GM12878 (cell line): Measurements from ENCODE around the gene RNU6-9. TPM values are rescaled to one million over a fixed set of nuclear protein-coding genes. Genes with fewer than 3 reads are reported as not detected.
A peak's percentile ranks its signal among the peaks of the same experiment; 100 is the strongest.

Experiments used
- ATAC-seq: fragments of 200-7000 bp; cut with Tn5 transposase; 3 replicates; pipeline ENCODE4 v1.9.1; 2020; ENCODE audit warnings: mild to moderate bottlenecking, moderate library complexity
- BruUV-seq: library from RNA; stranded (reverse); fragments of 400-500 nt; replicated peaks from 2 replicates; lab custom pipeline; 2021; lab: Mats Ljungman, UMichigan
- CTCF ChIA-PET: fragments of 300-600 bp; sonication (Branson Sonifier 250); formaldehyde crosslinking; extraction: SDS; loops from one replicate; lab custom pipeline; 2021; ENCODE audit warnings: inconsistent platforms; lab: Yijun Ruan, JAX
- POLR2A ChIA-PET: fragments of 350-600 bp; formaldehyde crosslinking; extraction: SDS; loops from one replicate; lab custom pipeline; 2021; ENCODE audit warnings: inconsistent platforms; lab: Charles Lee
- RAD21 ChIA-PET: fragments of 300-600 bp; sonication (Branson Sonifier 250); formaldehyde crosslinking; loops from one replicate; lab custom pipeline; 2023; ENCODE audit warnings: antibody characterized with exemption; ENCODE audit not compliant: unreplicated experiment; lab: Charles Lee
- SMC1A ChIA-PET: fragments of 300-600 bp; sonication (Branson Sonifier 250); formaldehyde crosslinking; loops from one replicate; lab custom pipeline; 2023; ENCODE audit not compliant: unreplicated experiment, uncharacterized antibody; lab: Charles Lee
- DNase-seq: peaks from one replicate; pipeline ENCODE4 v3.0.0-alpha.2; 2011; ENCODE audit warnings: low read depth, low spot score
- FAIRE-seq: peaks from 3 replicates; lab custom pipeline; 2011; peaks lifted over from hg19 to GRCh38; lab: Jason Lieb, UNC
- H2AFZ ChIP-seq: 2 replicates; pipeline ENCODE4 v1.6.0; 2011; ENCODE audit warnings: low read depth, low read length, control low read depth; ENCODE audit not compliant: control insufficient read depth
- H3K27ac ChIP-seq: 2 replicates; pipeline ENCODE4 v1.5.1; 2011; ENCODE audit warnings: control low read depth; ENCODE audit not compliant: control insufficient read depth, insufficient read depth
- H3K27me3 ChIP-seq, 2 experiments: replicated peaks in 1 of 2; 2 replicates each; pipeline versions ENCODE4 v1.6.0 to v1.6.1; 2011; ENCODE audit warnings: low read length in 1 of 2; ENCODE audit not compliant: control insufficient read depth in 2 of 2, insufficient read depth in 2 of 2
- H3K36me3 ChIP-seq, 2 experiments: 2 replicates each; pipeline ENCODE4 v1.5.1; 2011; ENCODE audit warnings: low read length in 1 of 2; ENCODE audit not compliant: control insufficient read depth in 2 of 2, insufficient read depth in 2 of 2
- H3K4me1 ChIP-seq: 2 replicates; pipeline ENCODE4 v1.6.1; 2011; ENCODE audit warnings: mild to moderate bottlenecking, low read length, moderate library complexity, mixed read lengths; ENCODE audit not compliant: control insufficient read depth, insufficient read depth
- H3K4me2 ChIP-seq: 2 replicates; pipeline ENCODE4 v1.6.0; 2011; ENCODE audit warnings: control low read depth; ENCODE audit not compliant: control insufficient read depth, insufficient read depth
- H3K4me3 ChIP-seq: fragments of 200-600 bp; sonication (generic); 2 replicates; pipeline ENCODE4 v1.5.1; 2016
- H3K79me2 ChIP-seq: 2 replicates; pipeline ENCODE4 v1.6.0; 2011; ENCODE audit warnings: low read length; ENCODE audit not compliant: control insufficient read depth, insufficient read depth
- H3K9ac ChIP-seq: 2 replicates; pipeline ENCODE4 v1.8.0; 2011; ENCODE audit warnings: low read length, control low read depth, mixed read lengths; ENCODE audit not compliant: control insufficient read depth, insufficient read depth
- H3K9me3 ChIP-seq: replicated peaks from 3 replicates; pipeline ENCODE4 v1.5.1; 2011; ENCODE audit warnings: mild to moderate bottlenecking, low read length; ENCODE audit not compliant: control insufficient read depth, insufficient read depth
- H4K20me1 ChIP-seq: 2 replicates; pipeline ENCODE4 v1.6.0; 2011; ENCODE audit not compliant: control insufficient read depth, insufficient read depth
- BACH1 ChIP-seq: fragments of 450-650 bp; IDR thresholded peaks from 2 replicates; pipeline ENCODE4 v1.6.1; 2017; ENCODE audit warnings: mild to moderate bottlenecking, borderline replicate concordance
- BRCA1 ChIP-seq: IDR thresholded peaks from 2 replicates; pipeline ENCODE4 v1.6.1; 2011; ENCODE audit warnings: low read depth, low read length, improper control_type of control experiment
- IRF5 ChIP-seq: fragments of 450-650 bp; IDR thresholded peaks from 2 replicates; pipeline ENCODE4 v1.6.1; 2017; ENCODE audit warnings: borderline replicate concordance
- NFYA ChIP-seq: IDR thresholded peaks from 2 replicates; pipeline ENCODE4 v1.6.1; 2011; ENCODE audit warnings: low read depth, mild to moderate bottlenecking, low read length, improper control_type of control experiment, borderline replicate concordance
- POLR2A ChIP-seq: IDR thresholded peaks from 2 replicates; pipeline ENCODE4 v1.6.1; 2011; ENCODE audit warnings: low read depth, mild to moderate bottlenecking, low read length
- TCF12 ChIP-seq: IDR thresholded peaks from 2 replicates; pipeline ENCODE4 v1.6.1; 2011; ENCODE audit warnings: low read depth, mild to moderate bottlenecking, low read length
- WGBS: methylation state at CpG from one replicate; pipeline ENCODE4 v1.1.6; 2016; ENCODE audit warnings: low lambda C conversion rate; ENCODE audit not compliant: insufficient replicate concordance, insufficient coverage; ENCODE audit errors: missing lambda C conversion rate; 5-methylcytosine and 5-hydroxymethylcytosine counted together
- in situ Hi-C: fragments of 300-500 bp; cut with MboI; formaldehyde crosslinking; loops from 9 replicates; pipeline ENCODE4 v1.14.3; 2018; ENCODE audit warnings: mixed read lengths
- intact Hi-C: fragments of 100-400 bp; cut with micrococcal nuclease; formaldehyde crosslinking; loops from one replicate; pipeline ENCODE4 v1.14.2; 2022; ENCODE audit not compliant: unreplicated experiment
- polyA plus RNA-seq, 11 experiments: library from polyadenylated mRNA; depleted of rRNA in 4 of 11; unstranded in 6 of 11; stranded (reverse) in 5 of 11; fragments of >200 nt; fragmentation: Nextera tagmentation in 4 of 11; fragmentation: Illumina TruSeq in 1 of 11; extraction: Ambion mirVana in 4 of 11; extraction: Trizol in 1 of 11; gene quantifications; 1 replicate in 1 of 11; 2 replicates in 10 of 11; pipeline versions ENCODE4 v1.2.1 to v1.2.3, GENCODE V29; 2011 to 2016; ENCODE audit warnings: inconsistent platforms in 2 of 11, missing spikeins in 2 of 11, low read depth in 1 of 11
- total RNA-seq, 4 experiments: library from RNA; depleted of rRNA in 3 of 4; stranded (reverse); fragments of >200 nt in 3 of 4; fragmentation: Illumina TruSeq in 1 of 4; extraction: Trizol in 1 of 4; gene quantifications; 2 replicates each; pipeline versions ENCODE4 v1.2.1 to v1.2.3, GENCODE V29; 2013 to 2021
- TF ChIP-seq, protein P1 (sequence below): IDR thresholded peaks from 2 replicates; pipeline ENCODE4 v1.6.1; 2012; ENCODE audit warnings: improper control_type of control experiment, low read depth, low read length; ENCODE audit not compliant: insufficient replicate concordance

Gene RNU6-9
- total and polyA plus RNA-seq, 10 of the 15 experiments (the other 5 are each of a cell fraction or from before 2014, with no cell fraction given): not detected

GRCh38 chr19:901216-902092 lies 8.2 kb downstream of the RNU6-9 start:
- H3K27me3 ChIP-seq: no peaks in the 10 kb centered on the region
- H3K9me3 ChIP-seq: no peaks in the 10 kb centered on the region
- FAIRE-seq (no peak), ATAC-seq (no peak), DNase-seq (no peak)
- H4K20me1 ChIP-seq: no peaks in the 10 kb centered on the region
- H3K79me2 ChIP-seq: peaks cover 1% of the 10 kb centered on the region
- BruUV-seq: no TSS peak
- in situ Hi-C loops (no loop called here), intact Hi-C loops (no loop called here)
- no peak overlapping the region for H3K4me2 ChIP-seq
- ChIA-PET SMC1A (no interaction called here), POLR2A (no interaction called here), CTCF (no interaction called here), RAD21 (no interaction called here)
- peaks cover 0 to 6% of the 10 kb centered on the region in 2 experiments; a peak in 2 of 4 replicates for H3K36me3 ChIP-seq
- no peak overlapping the region for H3K9ac ChIP-seq
- H2AFZ ChIP-seq: no peak overlapping the region
- WGBS: 92% methylated on average over 27 of the region's 27 CpGs
- H3K4me3 ChIP-seq: no peak overlapping the region
- peak; percentile 22; the same call in 1 of the 2 replicates for TF ChIP-seq POLR2A
- no peak for TF ChIP-seq BRCA1
- peaks cover 8% of the 10 kb centered on the region for H3K4me1 ChIP-seq
- H3K27ac ChIP-seq: no peak overlapping the region

DNA sequence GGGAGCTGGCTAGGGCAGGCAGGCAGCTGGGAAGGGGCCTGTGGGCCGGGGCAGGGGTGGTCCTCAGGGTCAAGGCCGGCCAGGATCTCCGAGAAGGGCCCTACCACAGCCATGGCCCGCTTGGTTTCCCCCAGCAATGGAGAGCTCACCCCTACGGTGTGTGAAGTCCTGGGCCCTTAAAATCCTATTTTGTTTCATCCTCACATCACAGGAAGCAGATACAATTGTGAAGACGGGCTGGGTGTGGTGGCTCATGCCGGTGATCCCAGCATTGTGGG lies 8.7 kb downstream of the RNU6-9 start:
- WGBS: 79% methylated on average over 7 of the region's 7 CpGs
- ChIA-PET POLR2A (no interaction called here), RAD21 (no interaction called here), CTCF (no interaction called here), SMC1A (no interaction called here)
- Histone ChIP-seq H4K20me1 (no peaks in the 10 kb centered on the region), H3K27ac (no peak overlapping the region), H3K4me3 (no peak overlapping the region), H3K4me2 (no peak overlapping the region), H3K9ac (no peak overlapping the region), H3K79me2 (peaks cover 3% of the 10 kb centered on the region), H3K9me3 (no peaks in the 10 kb centered on the region), H3K36me3 (peaks cover 0 to 6% of the 10 kb centered on the region in 2 experiments; a peak in 2 of 4 replicates), H3K27me3 (no peaks in the 10 kb centered on the region), H2AFZ (no peak overlapping the region), H3K4me1 (peaks cover 13% of the 10 kb centered on the region)
- DNase-seq (no peak), FAIRE-seq (no peak), ATAC-seq (no peak)
- BruUV-seq: no TSS peak
- intact Hi-C loops (no loop called here), in situ Hi-C loops (no loop called here)
- TF ChIP-seq, protein P1, sequence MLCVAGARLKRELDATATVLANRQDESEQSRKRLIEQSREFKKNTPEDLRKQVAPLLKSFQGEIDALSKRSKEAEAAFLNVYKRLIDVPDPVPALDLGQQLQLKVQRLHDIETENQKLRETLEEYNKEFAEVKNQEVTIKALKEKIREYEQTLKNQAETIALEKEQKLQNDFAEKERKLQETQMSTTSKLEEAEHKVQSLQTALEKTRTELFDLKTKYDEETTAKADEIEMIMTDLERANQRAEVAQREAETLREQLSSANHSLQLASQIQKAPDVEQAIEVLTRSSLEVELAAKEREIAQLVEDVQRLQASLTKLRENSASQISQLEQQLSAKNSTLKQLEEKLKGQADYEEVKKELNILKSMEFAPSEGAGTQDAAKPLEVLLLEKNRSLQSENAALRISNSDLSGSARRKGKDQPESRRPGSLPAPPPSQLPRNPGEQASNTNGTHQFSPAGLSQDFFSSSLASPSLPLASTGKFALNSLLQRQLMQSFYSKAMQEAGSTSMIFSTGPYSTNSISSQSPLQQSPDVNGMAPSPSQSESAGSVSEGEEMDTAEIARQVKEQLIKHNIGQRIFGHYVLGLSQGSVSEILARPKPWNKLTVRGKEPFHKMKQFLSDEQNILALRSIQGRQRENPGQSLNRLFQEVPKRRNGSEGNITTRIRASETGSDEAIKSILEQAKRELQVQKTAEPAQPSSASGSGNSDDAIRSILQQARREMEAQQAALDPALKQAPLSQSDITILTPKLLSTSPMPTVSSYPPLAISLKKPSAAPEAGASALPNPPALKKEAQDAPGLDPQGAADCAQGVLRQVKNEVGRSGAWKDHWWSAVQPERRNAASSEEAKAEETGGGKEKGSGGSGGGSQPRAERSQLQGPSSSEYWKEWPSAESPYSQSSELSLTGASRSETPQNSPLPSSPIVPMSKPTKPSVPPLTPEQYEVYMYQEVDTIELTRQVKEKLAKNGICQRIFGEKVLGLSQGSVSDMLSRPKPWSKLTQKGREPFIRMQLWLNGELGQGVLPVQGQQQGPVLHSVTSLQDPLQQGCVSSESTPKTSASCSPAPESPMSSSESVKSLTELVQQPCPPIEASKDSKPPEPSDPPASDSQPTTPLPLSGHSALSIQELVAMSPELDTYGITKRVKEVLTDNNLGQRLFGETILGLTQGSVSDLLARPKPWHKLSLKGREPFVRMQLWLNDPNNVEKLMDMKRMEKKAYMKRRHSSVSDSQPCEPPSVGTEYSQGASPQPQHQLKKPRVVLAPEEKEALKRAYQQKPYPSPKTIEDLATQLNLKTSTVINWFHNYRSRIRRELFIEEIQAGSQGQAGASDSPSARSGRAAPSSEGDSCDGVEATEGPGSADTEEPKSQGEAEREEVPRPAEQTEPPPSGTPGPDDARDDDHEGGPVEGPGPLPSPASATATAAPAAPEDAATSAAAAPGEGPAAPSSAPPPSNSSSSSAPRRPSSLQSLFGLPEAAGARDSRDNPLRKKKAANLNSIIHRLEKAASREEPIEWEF: no peak
- TF ChIP-seq TCF12 (no peak), NFYA (no peak), BACH1 (no peak), IRF5 (no peak)
